ENCODE results near the gene TSPEAR. TPM values are rescaled to one million over a fixed set of nuclear protein-coding genes. Genes with fewer than 3 reads are reported as not detected.

The TSPEAR gene
- total and polyA plus RNA-seq, 2 of the 13 experiments (the other 11 are each of a cell fraction or from before 2014, with no cell fraction given) = 0.07 to 0.32 TPM

GRCh38 chr21:44557491-44558328 lies 153.7 kb downstream of the TSPEAR start:
- Histone ChIP-seq H3K27ac (ENCODE audit: extremely low read length, insufficient read depth, low read length) (no peak overlapping the region), H3K4me3 (replicated peaks in 1 of 3; ENCODE audit: insufficient read depth in 1 of 3, low read depth in 2 of 3, low read length in 3 of 3) (no peak overlapping the region), H3K36me3 (replicated peaks in 1 of 2; ENCODE audit: control insufficient read depth in 1 of 2, insufficient read depth in 2 of 2, low read length in 2 of 2) (no peaks in the 10 kb centered on the region), H3K27me3 (ENCODE audit: control insufficient read depth in 1 of 2, insufficient read depth in 2 of 2, low read length in 2 of 2) (peaks cover 0 to 11% of the 10 kb centered on the region in 2 experiments; a peak in 2 of 5 replicates), H3K9ac (ENCODE audit: insufficient read depth, low read depth, low read length) (no peak overlapping the region), H2AFZ (ENCODE audit: low read length) (no peak overlapping the region), H3K4me1 (ENCODE audit: insufficient read depth, low read length) (no peaks in the 10 kb centered on the region), H3K9me3 (ENCODE audit: low read length) (no peaks in the 10 kb centered on the region), H4K20me1 (ENCODE audit: insufficient read depth, low read length) (no peaks in the 10 kb centered on the region), H3K4me2 (ENCODE audit: low read depth, low read length) (no peak overlapping the region), H3K79me2 (ENCODE audit: insufficient read depth, low read length) (no peaks in the 10 kb centered on the region)
- CTCF ChIA-PET (ENCODE audit: low intra/inter-chr PET ratio, low total read pairs) = no interaction called here
- FAIRE-seq (no peak), ATAC-seq (no peak), DNase-seq (ENCODE audit: low spot score) (no peak)
- no TSS peak for BruUV-seq (replicated peaks)
- WGBS (ENCODE audit: low lambda C conversion rate) = 50% methylated on average over 21 of the region's 30 CpGs
- intact Hi-C loops (cut with micrococcal nuclease; ENCODE audit: unreplicated experiment) (no loop called here), in situ Hi-C loops (cut with HindIII; ENCODE audit: extremely low pct_ligation_motif_present, low pct_unique_long_range_greater_than_20kb) (no loop called here)
- POLR2A ChIA-PET = no interaction called here
- no peak for TF ChIP-seq HOXA7 (CRISPR knock-in tag; IDR thresholded peaks at IDR 0.05)
- no peak for TF ChIP-seq SNAPC2 (CRISPR knock-in tag; IDR thresholded peaks at IDR 0.05)
- no peak for TF ChIP-seq ZNF556 (CRISPR knock-in tag; IDR thresholded peaks at IDR 0.05; ENCODE audit: borderline replicate concordance)
- TF ChIP-seq ZNF333 (CRISPR knock-in tag; IDR thresholded peaks at IDR 0.05; ENCODE audit: borderline replicate concordance) = no peak
- no peak for TF ChIP-seq TARDBP (CRISPR knock-in tag; IDR thresholded peaks at IDR 0.05)
- no peak for TF ChIP-seq ZNF670 (CRISPR knock-in tag; IDR thresholded peaks at IDR 0.05; ENCODE audit: borderline replicate concordance)

DNA sequence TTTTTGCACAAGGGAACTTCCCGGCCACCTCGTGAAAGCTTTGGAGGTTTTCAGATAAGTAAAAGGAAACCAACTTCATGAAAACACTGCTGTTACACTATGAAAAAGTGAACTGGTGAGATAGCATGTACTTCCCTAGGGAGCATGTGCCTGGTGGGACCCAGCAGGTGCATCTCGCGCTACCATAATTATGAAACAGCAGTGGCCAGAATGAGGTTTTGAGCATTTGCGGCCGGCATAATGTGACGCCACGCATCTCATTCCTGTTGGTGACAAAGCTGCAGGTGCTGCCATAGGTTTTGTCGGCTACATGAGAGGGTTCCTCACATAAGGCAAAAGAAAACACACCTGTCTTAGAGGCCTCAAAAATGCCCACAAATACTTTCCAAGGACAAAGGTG lies 154.5 kb downstream of the TSPEAR start:
- no peak for DNase-seq (ENCODE audit: low spot score)
- TF ChIP-seq CREBL2 (CRISPR knock-in tag; IDR thresholded peaks at IDR 0.05; ENCODE audit: borderline replicate concordance) (no peak), ZKSCAN1 (IDR thresholded peaks at IDR 0.05; ENCODE audit: low read length) (no peak), ZNF788 (CRISPR knock-in tag; IDR thresholded peaks at IDR 0.05; ENCODE audit: borderline replicate concordance) (no peak), RNF2 (conservative IDR thresholded peaks at IDR 0.05; ENCODE audit: low read depth) (no peak), HNRNPLL (IDR thresholded peaks at IDR 0.05; ENCODE audit: low read depth, low read length, poor library complexity, severe bottlenecking) (no peak), ZNF816 (CRISPR knock-in tag; IDR thresholded peaks at IDR 0.05; ENCODE audit: borderline replicate concordance) (no peak), GMEB2 (CRISPR knock-in tag; IDR thresholded peaks at IDR 0.05; ENCODE audit: low read depth) (no peak), TAF15 (IDR thresholded peaks at IDR 0.05; ENCODE audit: low read depth, low read length, poor library complexity, severe bottlenecking) (no peak)
- TF ChIP-seq, protein P1, sequence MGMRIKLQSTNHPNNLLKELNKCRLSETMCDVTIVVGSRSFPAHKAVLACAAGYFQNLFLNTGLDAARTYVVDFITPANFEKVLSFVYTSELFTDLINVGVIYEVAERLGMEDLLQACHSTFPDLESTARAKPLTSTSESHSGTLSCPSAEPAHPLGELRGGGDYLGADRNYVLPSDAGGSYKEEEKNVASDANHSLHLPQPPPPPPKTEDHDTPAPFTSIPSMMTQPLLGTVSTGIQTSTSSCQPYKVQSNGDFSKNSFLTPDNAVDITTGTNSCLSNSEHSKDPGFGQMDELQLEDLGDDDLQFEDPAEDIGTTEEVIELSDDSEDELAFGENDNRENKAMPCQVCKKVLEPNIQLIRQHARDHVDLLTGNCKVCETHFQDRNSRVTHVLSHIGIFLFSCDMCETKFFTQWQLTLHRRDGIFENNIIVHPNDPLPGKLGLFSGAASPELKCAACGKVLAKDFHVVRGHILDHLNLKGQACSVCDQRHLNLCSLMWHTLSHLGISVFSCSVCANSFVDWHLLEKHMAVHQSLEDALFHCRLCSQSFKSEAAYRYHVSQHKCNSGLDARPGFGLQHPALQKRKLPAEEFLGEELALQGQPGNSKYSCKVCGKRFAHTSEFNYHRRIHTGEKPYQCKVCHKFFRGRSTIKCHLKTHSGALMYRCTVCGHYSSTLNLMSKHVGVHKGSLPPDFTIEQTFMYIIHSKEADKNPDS (CRISPR knock-in tag; IDR thresholded peaks at IDR 0.05) = no peak

More for the DNA sequence above, 154.5 kb downstream of the TSPEAR start:
- H3K27me3 ChIP-seq (ENCODE audit: control insufficient read depth in 1 of 2, insufficient read depth in 2 of 2, low read length in 2 of 2) = peaks cover 0 to 11% of the 10 kb centered on the region in 2 experiments; a peak in 2 of 5 replicates
- 74% methylated on average over 9 of the region's 9 CpGs for WGBS (ENCODE audit: low lambda C conversion rate)
- ChIA-PET CTCF (ENCODE audit: low intra/inter-chr PET ratio, low total read pairs) (no interaction called here), POLR2A (no interaction called here)
- no peaks in the 10 kb centered on the region for H3K79me2 ChIP-seq (ENCODE audit: insufficient read depth, low read length)
- FAIRE-seq (no peak), ATAC-seq (no peak)
- intact Hi-C loops (cut with micrococcal nuclease; ENCODE audit: unreplicated experiment) = no loop called here
- no peaks in the 10 kb centered on the region for H3K9me3 ChIP-seq (ENCODE audit: low read length)
- BruUV-seq (replicated peaks) = no TSS peak
- H3K36me3 ChIP-seq (replicated peaks in 1 of 2; ENCODE audit: control insufficient read depth in 1 of 2, insufficient read depth in 2 of 2, low read length in 2 of 2) = no peaks in the 10 kb centered on the region
- in situ Hi-C loops (cut with HindIII; ENCODE audit: extremely low pct_ligation_motif_present, low pct_unique_long_range_greater_than_20kb) = no loop called here
- H2AFZ ChIP-seq (ENCODE audit: low read length) = no peak overlapping the region
- H3K9ac ChIP-seq (ENCODE audit: insufficient read depth, low read depth, low read length) = no peak overlapping the region
- no peak overlapping the region for H3K4me3 ChIP-seq (replicated peaks in 1 of 3; ENCODE audit: insufficient read depth in 1 of 3, low read depth in 2 of 3, low read length in 3 of 3)
- H3K27ac ChIP-seq (ENCODE audit: extremely low read length, insufficient read depth, low read length) = no peak overlapping the region
- no peak overlapping the region for H3K4me2 ChIP-seq (ENCODE audit: low read depth, low read length)
- no peaks in the 10 kb centered on the region for H4K20me1 ChIP-seq (ENCODE audit: insufficient read depth, low read length)
- no peaks in the 10 kb centered on the region for H3K4me1 ChIP-seq (ENCODE audit: insufficient read depth, low read length)
